ENCODE data around the gene RELL2.

The RELL2 gene

DNA sequence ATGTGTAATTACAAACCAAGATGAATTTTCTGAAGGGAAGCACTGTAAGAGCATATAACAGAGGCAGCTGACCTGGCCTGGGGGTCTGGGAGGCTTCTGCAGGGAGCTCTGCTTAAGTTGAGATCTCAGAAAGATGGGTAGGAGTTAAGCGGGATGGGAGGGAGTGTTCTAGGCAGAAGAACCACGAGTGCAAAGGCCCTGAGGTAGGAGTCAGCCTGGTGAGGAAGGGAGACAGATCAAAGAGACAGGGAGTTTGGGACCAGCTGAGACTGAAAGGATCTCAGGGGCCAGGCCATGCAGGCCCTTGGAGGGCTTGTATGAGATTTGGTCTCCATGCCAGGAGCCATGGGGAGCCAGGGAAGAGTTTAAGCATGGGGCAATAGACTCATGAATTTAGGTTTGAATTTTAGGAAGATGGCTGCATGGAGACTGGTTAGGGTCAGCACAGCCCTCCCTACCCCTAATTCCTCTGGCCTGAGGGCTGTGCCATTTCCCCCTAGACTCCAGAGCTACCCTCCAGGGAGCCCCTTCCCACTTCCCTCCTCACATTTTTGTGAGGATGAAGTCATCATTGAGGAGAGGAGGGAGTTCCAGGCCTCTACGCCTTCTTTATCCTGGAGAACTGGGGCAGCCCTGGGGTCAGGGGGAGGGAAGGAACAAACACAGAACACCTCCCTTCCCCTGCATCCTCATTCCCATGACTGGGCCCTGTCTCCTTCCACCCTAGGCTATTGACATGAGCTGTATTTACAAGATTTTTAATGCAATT, 50.0 kb downstream of the RELL2 start:
- Histone ChIP-seq H2AFZ (ENCODE audit: low read length) (no peak overlapping the region), H3K9me3 (ENCODE audit: low read length) (no peaks in the 10 kb centered on the region), H3F3A (ENCODE audit: insufficient read depth, low read length) (no peaks in the 10 kb centered on the region), H3K9me2 (ENCODE audit: low read depth, low read length) (no peaks in the 10 kb centered on the region), H3K27ac (ENCODE audit: low read depth, low read length, poor library complexity, severe bottlenecking) (no peak overlapping the region), H3K27me3 (ENCODE audit: insufficient read depth, low read length) (peaks cover 5% of the 10 kb centered on the region; the same call in 1 of the 2 replicates), H3K36me3 (ENCODE audit: insufficient read depth, low read length) (no peaks in the 10 kb centered on the region), H3K4me2 (ENCODE audit: low read length) (no peak overlapping the region), H4K20me1 (ENCODE audit: insufficient read depth, low read length) (no peaks in the 10 kb centered on the region), H3K4me3 (ENCODE audit: low read depth, low read length, poor library complexity, severe bottlenecking) (no peak overlapping the region), H3K4me1 (ENCODE audit: insufficient read depth, low read length, severe bottlenecking) (peaks cover 3% of the 10 kb centered on the region), H3K9ac (ENCODE audit: low read length) (no peak overlapping the region), H3K79me2 (ENCODE audit: insufficient read depth, low read length) (no peaks in the 10 kb centered on the region)
- TF ChIP-seq EZH2 (IDR thresholded peaks at IDR 0.05; ENCODE audit: borderline replicate concordance, low read length): no peak
- TF ChIP-seq, protein P1, sequence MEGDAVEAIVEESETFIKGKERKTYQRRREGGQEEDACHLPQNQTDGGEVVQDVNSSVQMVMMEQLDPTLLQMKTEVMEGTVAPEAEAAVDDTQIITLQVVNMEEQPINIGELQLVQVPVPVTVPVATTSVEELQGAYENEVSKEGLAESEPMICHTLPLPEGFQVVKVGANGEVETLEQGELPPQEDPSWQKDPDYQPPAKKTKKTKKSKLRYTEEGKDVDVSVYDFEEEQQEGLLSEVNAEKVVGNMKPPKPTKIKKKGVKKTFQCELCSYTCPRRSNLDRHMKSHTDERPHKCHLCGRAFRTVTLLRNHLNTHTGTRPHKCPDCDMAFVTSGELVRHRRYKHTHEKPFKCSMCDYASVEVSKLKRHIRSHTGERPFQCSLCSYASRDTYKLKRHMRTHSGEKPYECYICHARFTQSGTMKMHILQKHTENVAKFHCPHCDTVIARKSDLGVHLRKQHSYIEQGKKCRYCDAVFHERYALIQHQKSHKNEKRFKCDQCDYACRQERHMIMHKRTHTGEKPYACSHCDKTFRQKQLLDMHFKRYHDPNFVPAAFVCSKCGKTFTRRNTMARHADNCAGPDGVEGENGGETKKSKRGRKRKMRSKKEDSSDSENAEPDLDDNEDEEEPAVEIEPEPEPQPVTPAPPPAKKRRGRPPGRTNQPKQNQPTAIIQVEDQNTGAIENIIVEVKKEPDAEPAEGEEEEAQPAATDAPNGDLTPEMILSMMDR (IDR thresholded peaks at IDR 0.05; ENCODE audit: low read length): no peak

Data from OCI-LY1 (cell line).